GM21360 (cell line): ENCODE measurements around the gene FAM186B.

Source experiments
- ATAC-seq: cut with Tn5 transposase; IDR thresholded peaks from one replicate; pipeline ENCODE4 v1.9.1; 2021; ENCODE audit warnings: mild to moderate bottlenecking, moderate library complexity; ENCODE audit not compliant: unreplicated experiment

FAM186B gene

DNA sequence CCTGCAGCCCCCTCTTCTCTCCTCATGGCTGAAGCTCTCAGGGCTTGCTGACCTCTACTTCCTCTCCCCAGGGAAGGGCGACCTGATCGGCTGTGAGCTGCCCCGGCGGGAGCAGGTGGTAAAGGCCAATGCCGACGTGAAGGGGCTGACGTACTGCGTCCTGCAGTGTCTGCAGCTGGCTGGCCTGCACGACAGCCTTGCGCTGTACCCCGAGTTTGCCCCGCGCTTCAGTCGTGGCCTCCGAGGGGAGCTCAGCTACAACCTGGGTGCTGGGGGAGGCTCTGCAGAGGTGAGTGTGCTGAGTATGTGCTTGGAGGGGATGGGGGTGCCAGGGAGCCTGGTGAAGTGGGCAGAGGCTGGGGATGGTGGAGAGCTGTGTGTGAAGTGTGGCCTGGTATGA, 51.2 kb downstream of the FAM186B start:
- ATAC-seq = no peak

DNA sequence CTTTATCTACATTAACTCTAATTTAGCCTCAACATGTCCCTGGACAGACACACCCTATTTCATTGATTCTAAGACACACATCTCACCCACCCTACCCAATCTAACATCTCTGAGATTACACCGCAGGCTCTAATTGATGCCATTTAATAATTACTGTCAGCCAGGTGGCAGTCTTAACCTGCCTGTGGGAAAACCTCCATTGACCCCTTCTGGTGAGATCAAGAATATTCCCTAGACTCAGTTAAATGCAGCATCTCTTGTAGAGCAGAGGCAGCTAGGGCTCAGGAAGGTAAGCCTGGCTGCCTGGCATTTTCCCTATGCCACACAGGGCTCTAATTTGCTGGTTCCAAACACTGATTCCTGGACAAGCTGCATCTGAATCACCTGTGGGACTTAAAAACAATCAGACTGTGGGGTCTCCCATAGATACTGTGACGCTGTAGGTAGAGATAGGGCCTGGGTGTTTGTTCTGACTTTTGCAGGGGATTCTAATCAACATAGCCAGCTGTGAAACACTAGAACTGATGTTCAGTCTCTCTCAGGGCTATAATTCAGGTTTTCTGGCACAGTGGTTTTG, 51.8 kb downstream of the FAM186B start:
- no peak for ATAC-seq

- ATAC-seq = no peak
Observed at GRCh38 chr12:49552899-49553298, 52.5 kb downstream of the FAM186B start.

- ATAC-seq = no peak
Observed at GRCh38 chr12:49552425-49552824, 53.0 kb downstream of the FAM186B start.

- no peak for ATAC-seq
Observed at GRCh38 chr12:49552014-49552413, 53.4 kb downstream of the FAM186B start.

DNA sequence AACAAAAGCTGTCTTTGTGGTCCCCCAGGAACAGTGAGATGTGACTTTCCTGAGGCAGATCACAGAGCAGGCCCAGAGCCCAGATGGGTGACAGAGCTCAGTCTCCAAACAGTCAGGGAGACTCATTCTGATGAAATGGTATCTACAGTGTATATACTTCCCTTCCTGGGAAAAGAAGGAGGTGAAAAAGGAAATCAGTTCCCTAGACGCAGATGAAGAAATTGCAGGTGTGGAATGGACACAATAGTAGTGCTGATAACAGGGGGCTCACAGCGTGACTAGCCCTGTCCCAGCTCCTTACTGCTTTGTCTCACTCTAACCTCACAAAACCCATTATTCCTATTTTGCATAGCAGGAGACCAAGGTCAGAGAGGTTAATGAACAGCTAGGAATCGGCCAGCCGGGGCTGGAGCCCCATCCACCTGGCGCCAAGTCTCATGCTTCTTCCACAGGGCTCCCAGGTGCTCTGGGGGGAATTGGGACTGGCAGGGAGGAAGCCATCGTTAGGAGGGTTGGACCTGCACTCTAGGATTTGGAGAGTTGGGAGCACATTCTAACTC, 54.7 kb downstream of the FAM186B start:
- ATAC-seq = no peak

DNA sequence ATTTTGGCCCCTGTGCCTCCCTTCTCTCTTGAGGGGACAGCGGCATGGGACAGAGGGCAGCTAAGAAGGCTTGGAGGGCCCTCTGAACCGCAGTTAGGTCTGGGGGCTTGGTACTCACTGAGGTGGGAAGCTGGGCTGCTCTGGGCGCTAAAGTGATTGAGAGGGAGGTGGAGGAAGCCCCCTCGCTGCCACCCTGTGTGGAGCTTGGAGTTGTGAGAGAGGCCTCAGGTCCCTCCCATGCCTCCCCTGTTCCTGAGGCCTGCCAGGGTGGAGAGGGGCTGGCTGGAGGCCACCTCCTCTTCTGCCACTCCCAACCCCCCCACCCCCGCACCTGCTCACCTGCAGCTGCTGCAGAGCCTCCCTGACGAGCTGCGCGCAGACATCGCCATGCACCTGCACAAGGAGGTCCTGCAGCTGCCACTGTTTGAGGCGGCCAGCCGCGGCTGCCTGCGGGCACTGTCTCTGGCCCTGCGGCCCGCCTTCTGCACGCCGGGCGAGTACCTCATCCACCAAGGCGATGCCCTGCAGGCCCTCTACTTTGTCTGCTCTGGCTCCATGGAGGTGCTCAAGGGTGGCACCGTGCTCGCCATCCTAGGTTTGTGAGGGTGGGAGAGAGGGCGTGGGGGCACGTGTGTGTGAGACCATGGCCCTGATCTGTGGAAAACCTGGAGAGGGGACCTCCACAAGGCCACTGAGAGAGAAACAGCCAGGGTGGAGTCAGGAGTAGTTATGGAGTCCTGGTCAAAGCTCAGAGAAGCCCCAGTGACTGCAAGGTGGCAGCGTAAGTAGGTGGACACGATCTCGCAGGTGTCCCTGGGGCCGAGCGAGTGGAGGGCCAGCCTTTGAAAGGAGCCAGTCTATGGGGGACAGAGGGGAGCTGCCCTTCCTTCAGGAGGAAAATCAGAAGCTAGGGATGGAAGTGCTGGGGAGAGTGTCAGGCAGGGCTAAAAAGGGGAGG, 55.4 kb downstream of the FAM186B start:
- ATAC-seq = no peak

- no peak for ATAC-seq
Observed at GRCh38 chr12:49548822-49549648, 56.4 kb downstream of the FAM186B start.

DNA sequence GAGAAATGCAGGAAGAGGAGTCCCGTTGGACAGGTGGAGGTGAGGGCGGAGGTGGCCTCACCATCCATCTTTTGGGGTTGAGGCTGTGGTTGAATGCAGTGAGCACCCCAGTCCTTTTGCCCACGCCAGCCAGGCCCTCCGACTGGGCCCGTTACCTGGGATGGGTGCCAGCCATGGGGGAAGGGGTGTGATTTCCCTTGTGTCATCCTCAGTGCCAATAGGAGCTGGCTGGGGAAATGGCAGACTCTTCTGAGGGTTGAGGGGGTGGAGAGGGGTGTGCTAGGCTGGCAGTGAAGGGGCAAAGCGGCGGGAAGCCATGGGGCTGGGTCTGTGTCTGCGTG, 57.0 kb downstream of the FAM186B start:
- ATAC-seq = no peak

GRCh38 chr12:49547090-49547690, 58.2 kb downstream of the FAM186B start:
- no peak for ATAC-seq

GRCh38 chr12:49546481-49546880, 59.0 kb downstream of the FAM186B start:
- no peak for ATAC-seq

DNA sequence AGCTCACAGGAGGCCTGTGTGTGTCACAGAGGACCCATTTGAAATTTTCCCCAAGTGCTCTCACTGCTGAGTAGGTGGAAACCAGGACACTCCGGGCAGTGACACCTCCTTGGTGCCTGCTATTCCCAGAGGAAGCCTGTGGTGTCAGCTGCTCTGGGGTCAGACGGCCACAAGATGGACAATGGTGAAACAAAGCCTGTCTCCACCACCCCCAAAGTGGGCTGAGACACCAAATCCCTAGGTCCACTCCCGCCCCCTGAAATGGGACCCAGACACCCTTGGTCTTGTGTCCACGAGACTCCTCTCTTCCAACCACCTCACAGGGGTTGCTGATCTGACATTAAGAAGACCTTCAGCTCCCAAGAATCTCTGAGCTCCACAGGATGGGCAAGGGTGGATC, 59.6 kb downstream of the FAM186B start:
- ATAC-seq = no peak

GRCh38 chr12:49543914-49544815, 61.3 kb downstream of the FAM186B start:
- ATAC-seq = no peak

DNA sequence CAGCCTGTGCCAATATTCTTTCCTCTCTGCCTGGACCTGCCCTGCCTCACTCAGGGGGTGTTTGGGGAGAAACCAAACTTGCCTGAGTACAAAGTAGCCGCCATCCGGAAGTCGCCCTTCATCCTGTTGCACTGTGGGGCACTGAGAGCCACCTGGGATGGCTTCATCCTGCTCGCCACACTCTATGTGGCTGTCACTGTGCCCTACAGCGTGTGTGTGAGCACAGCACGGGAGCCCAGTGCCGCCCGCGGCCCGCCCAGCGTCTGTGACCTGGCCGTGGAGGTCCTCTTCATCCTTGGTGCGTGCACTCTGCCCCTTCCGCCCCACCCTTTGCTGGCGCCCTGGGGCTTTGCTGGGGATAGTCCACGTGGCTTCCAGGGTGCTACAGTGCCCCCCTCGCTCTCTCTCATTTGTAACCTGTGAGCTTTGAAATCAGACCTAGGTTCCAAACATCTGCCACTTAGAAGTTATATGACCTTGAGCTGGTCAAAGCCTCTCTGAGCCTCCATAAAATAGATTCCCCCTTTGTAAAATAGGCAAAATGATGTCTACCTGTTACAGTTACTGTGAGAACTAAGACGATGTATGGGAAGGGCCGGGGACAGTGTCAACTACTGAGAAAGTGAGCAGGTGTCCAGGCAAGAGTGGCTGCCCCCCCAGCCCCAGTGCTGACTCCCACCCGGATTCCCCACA, 62.1 kb downstream of the FAM186B start:
- no peak for ATAC-seq

GRCh38 chr12:49542592-49543160, 62.8 kb downstream of the FAM186B start:
- ATAC-seq = no peak

GRCh38 chr12:49541911-49542505, 63.4 kb downstream of the FAM186B start:
- ATAC-seq = no peak

GRCh38 chr12:49541140-49541861, 64.1 kb downstream of the FAM186B start:
- ATAC-seq = no peak
